Astrocyte of the spinal cord (primary cell): Measurements from ENCODE around the gene ATP5MC2.

ENCODE experiments used
- DNase-seq: peaks from one replicate; pipeline ENCODE4 v3.0.0; 2011; ENCODE audit warnings: low read depth, low spot score
- H3K4me3 ChIP-seq: 2 replicates; pipeline ENCODE4 v1.5.1; 2011; ENCODE audit warnings: low read depth, mild to moderate bottlenecking, low read length, moderate library complexity
- CTCF ChIP-seq: IDR thresholded peaks from 2 replicates; pipeline ENCODE4 v1.5.1; 2012; ENCODE audit warnings: low read depth, mild to moderate bottlenecking, low read length, inconsistent platforms
- in situ Hi-C: cut with HindIII; loops from 2 replicates; pipeline ENCODE4 v1.10.0; 2017; ENCODE audit warnings: low sequenced_read_pairs

ATP5MC2 gene

DNA sequence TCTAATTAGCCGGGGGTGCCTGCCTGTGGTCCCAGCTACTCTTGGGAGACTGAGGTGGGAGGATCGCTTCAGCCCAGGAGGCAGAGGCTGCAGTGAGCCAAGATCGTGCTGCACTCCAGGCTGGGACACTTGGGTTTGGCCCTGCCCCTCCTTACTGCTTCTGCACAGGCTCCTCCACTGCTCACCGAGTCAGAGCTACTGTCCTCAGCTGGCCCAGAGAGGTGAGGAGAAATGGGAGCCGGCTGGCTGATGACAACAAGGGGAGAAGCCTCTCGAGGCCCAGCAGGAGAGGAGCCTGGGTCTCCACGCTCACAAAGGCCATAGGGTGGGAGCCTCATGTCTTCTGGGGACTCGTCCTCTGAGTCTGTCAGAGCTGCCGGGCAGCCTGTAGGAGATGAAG lies 37.6 kb upstream of the ATP5MC2 start:
- in situ Hi-C loops = no loop called here
- no peak for TF ChIP-seq CTCF
- DNase-seq = no peak
- H3K4me3 ChIP-seq = no peak overlapping the region

- no peak overlapping the region for H3K4me3 ChIP-seq
- in situ Hi-C loops = no loop called here
- TF ChIP-seq CTCF = no peak
- DNase-seq = no peak
These were observed 36.3 kb upstream of the ATP5MC2 start for GRCh38 chr12:53712059-53712643.

- in situ Hi-C loops = no loop called here
- no peak overlapping the region for H3K4me3 ChIP-seq
- DNase-seq = no peak
- no peak for TF ChIP-seq CTCF
These were observed 34.2 kb upstream of the ATP5MC2 start for GRCh38 chr12:53710091-53710490.

DNA sequence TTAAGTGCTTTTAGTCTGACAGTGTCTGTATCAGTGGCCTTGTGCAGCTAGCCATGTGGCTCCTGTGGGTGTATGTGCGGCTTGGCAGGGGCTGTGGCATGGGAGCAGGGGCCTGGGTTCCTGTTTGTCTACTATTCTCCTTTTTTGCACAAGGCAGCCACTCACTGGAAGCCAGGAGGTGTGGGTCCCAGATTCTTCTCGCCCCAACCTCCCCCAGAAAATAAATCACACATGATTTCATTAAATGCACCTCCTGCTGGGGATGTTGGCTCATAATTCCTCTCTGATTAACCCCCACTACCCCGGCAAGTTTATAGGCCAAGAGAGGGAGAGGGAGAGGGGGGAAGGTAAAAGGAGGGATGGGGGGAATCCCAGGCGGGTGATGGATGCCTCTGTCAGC lies 33.8 kb upstream of the ATP5MC2 start:
- no peak for DNase-seq
- H3K4me3 ChIP-seq = no peak overlapping the region
- no peak for TF ChIP-seq CTCF
- in situ Hi-C loops = no loop called here

DNA sequence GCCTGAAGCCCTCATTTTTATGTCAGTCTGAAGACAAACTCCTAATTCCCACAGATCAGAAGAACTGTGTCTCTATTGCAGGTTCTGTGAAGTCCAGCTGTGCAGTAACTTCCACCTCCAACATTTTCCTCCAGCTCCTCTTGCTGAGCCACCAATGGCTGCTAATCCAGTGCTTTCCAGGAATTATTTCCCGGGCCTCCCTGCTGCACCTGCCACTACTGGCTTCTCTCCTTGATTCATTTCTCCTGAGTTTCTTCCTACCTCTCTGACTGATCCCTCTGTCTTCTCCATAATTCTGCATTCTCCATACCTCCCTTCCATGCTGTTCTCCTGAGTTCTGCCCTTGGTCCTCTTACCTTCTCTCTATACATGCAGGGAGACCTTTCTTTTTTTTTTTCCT lies 30.2 kb upstream of the ATP5MC2 start:
- H3K4me3 ChIP-seq = no peak overlapping the region
- no peak for DNase-seq
- no peak for TF ChIP-seq CTCF
- in situ Hi-C loops = no loop called here

DNA sequence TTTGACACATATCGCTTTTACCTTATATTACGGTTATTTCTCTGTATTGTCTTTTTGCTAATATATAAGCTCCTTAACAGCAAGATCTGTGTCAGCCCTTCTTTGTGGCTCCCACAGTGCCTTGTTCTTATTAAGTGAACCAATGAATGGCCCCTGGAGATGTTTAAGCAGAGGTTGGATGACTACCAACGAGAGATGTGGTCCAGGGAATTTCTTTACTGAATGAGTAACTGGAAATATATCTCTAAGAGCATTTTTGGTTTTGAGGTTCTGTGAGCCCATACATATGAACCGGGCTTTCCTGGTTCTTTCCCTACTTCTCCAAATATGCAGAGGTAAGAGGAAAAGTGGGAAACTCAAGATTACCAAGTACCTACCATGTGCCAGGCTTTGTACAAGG lies 27.9 kb upstream of the ATP5MC2 start:
- in situ Hi-C loops = no loop called here
- H3K4me3 ChIP-seq = no peak overlapping the region
- no peak for TF ChIP-seq CTCF
- peak; percentile 50 for DNase-seq
